Small intestine (tissue), 7 donors: ENCODE measurements around the gene ETHE1. TPM values are rescaled to one million over a fixed set of nuclear protein-coding genes. Genes with fewer than 3 reads are reported as not detected.

Experiments
- DNase-seq, 2 donors: peaks; one replicate each; pipeline versions ENCODE4 v3.0.0 to v3.0.0-alpha.2; 2013
- FAIRE-seq: peaks from 2 replicates; lab custom pipeline; 2012; peaks lifted over from hg19 to GRCh38; lab: Jason Lieb, UNC
- H3K27ac ChIP-seq, 3 donors: one replicate each; pipeline ENCODE4 v1.5.1; 2013; ENCODE audit warnings: low read length in 2 of 3, mild to moderate bottlenecking in 2 of 3, control low read depth in 1 of 3, inconsistent platforms in 1 of 3, low read depth in 1 of 3, moderate library complexity in 1 of 3
- H3K27me3 ChIP-seq, 3 donors: one replicate each; pipeline ENCODE4 v1.6.1; 2013; ENCODE audit warnings: low read length in 3 of 3, inconsistent platforms in 1 of 3; ENCODE audit not compliant: control insufficient read depth in 3 of 3, insufficient read depth in 3 of 3
- H3K36me3 ChIP-seq, 3 donors: one replicate each; pipeline ENCODE4 v1.6.1; 2013; ENCODE audit warnings: low read length in 3 of 3, inconsistent platforms in 1 of 3, low read depth in 1 of 3, mild to moderate bottlenecking in 1 of 3, moderate library complexity in 1 of 3; ENCODE audit not compliant: control insufficient read depth in 3 of 3, insufficient read depth in 2 of 3
- H3K4me1 ChIP-seq, 3 donors: one replicate each; pipeline ENCODE4 v1.6.1; 2013; ENCODE audit warnings: low read length in 2 of 3, inconsistent platforms in 1 of 3, low read depth in 1 of 3, mild to moderate bottlenecking in 1 of 3, moderate library complexity in 1 of 3; ENCODE audit not compliant: control insufficient read depth in 3 of 3, insufficient read depth in 2 of 3
- H3K4me3 ChIP-seq, 3 donors: one replicate each; pipeline ENCODE4 v1.5.1; 2013; ENCODE audit warnings: low read length in 3 of 3, control low read depth in 1 of 3, inconsistent platforms in 1 of 3, low read depth in 1 of 3, mild to moderate bottlenecking in 1 of 3, moderate library complexity in 1 of 3
- H3K9me3 ChIP-seq, 2 donors: one replicate each; pipeline ENCODE4 v1.6.1; 2013; ENCODE audit warnings: low read depth in 1 of 2, low read length in 1 of 2; ENCODE audit not compliant: control insufficient read depth in 2 of 2, insufficient read depth in 1 of 2
- WGBS, 3 donors: extraction: QIAGEN DNeasy Blood & Tissue Kit; methylation state at CpG; one replicate each; pipeline ENCODE4 v1.1.7; 2013; 5-methylcytosine and 5-hydroxymethylcytosine counted together
- polyA plus RNA-seq, 4 donors: library from polyadenylated mRNA; stranded (reverse) in 3 of 4; unstranded in 1 of 4; fragments of 200-250 nt in 3 of 4; fragments of 120-200 nt in 1 of 4; gene quantifications; one replicate each; pipeline versions ENCODE4 v1.2.1 to v1.2.3, GENCODE V29; 2013
- donor health status: healthy with polysubstance abuse.
- donor health status: control.
- donor health status: control.
- donor health status: Bipolar disorder and iron deficiency.
- donor health status: healthy.

Gene ETHE1
- polyA plus RNA-seq, 4 donors: 118 to 164 (median 129) TPM

DNA sequence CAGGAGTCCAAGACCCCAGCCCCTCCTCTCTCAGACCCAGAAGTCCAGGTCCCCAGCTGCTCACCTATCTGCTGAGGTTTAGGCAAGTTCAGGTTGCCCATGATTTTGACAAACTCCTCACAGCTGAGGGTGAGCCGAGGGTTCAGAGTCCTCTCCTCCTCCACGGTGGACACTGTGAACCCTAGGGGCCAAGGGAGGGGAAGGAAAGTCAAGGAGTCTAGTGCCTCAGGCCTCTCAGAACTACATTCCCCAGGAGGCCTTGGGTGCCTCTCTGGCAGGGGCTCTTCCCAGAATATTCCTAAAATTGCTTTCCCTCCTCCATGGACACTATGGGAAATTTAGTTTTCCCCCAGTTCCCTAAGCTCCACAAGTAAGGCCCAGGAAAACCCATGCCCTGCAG, 19.1 kb downstream of the ETHE1 start:
- DNase-seq (peak; percentile 43 to 70), FAIRE-seq (no peak)
- H3K27ac ChIP-seq: peak overlapping the region in 1 of 3 donors; percentile 50
- 31 to 54% (median 39%) methylated on average over 2 of the region's 2 CpGs for WGBS, 3 donors
- no peaks in the 10 kb centered on the region for H3K27me3 ChIP-seq
- peaks cover 9 to 39% (median 9%) of the 10 kb centered on the region in 3 donors for H3K36me3 ChIP-seq
- no peaks in the 10 kb centered on the region for H3K9me3 ChIP-seq
- peaks cover 0 to 13% (median 6%) of the 10 kb centered on the region in 3 donors for H3K4me1 ChIP-seq
- peak overlapping the region in 1 of 3 donors; percentile 28 for H3K4me3 ChIP-seq

DNA sequence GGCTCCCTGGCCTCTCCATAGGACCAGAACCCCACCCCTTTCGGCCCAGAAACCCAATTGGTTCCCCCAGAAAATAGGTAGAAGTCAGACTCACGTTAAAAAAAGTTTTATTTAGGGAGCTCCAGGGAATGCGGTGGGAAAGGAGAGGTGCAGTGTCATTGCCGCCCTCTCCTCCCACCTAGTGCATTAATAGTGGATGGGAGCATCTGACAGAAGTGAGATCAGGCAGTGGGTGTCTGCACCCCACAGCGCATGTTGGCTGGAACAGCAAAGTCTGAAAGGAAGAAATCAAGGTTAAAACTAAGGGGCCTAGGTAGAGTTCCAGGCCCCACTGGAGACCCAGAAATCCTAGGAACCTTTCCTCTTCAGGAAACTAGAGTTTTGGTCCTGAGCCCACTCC, 20.4 kb downstream of the ETHE1 start:
- Histone ChIP-seq H3K9me3 (no peaks in the 10 kb centered on the region), H3K27ac (no peak overlapping the region), H3K4me1 (peaks cover 0 to 23% (median 6%) of the 10 kb centered on the region in 3 donors), H3K36me3 (peaks cover 9 to 48% (median 9%) of the 10 kb centered on the region in 3 donors), H3K4me3 (no peak overlapping the region), H3K27me3 (no peaks in the 10 kb centered on the region)
- FAIRE-seq: no peak
- 88 to 91% (median 91%) methylated on average over 5 of the region's 5 CpGs for WGBS, 3 donors
- DNase-seq: no peak

DNA sequence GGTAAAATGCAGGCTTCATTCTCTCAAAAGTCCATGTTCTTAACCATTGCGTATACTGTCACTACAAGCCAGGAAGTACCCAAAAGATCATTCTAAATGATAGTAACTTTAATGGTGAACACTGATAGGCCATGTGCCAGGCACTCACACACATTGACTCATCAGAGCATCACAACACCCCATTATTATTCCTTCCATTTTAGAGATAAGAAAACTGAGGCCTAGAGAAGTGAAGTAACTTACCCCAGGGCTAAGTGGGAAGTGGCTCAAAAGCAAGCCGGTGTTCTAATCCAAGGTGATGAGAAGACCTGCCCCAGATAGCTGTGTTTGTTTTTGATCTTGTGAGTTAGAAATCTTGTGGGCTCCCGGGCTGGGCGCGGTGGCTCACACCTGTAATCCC, 21.1 kb downstream of the ETHE1 start:
- H3K9me3 ChIP-seq: no peaks in the 10 kb centered on the region
- H3K36me3 ChIP-seq: peaks cover 5 to 46% (median 9%) of the 10 kb centered on the region in 3 donors
- no peak overlapping the region for H3K4me3 ChIP-seq
- FAIRE-seq (no peak), DNase-seq (no peak)
- H3K27me3 ChIP-seq: no peaks in the 10 kb centered on the region
- H3K4me1 ChIP-seq: peaks cover 0 to 23% (median 6%) of the 10 kb centered on the region in 3 donors
- H3K27ac ChIP-seq: no peak overlapping the region
- 90 to 95% (median 91%) methylated on average over 5 of the region's 5 CpGs for WGBS, 3 donors

DNA sequence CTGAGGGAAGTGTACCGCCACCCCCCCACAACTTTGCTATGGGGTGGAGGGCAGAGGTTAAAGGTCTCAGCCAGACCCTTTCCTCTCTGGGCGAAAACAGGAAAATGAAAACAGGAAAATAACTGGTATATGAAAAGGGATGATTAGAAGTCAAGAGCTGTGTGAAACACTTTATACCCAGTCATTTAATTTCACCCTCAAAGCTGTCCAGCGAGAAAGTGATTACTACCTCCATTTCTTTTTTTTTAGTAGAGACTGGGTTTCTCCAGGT, 21.9 kb downstream of the ETHE1 start:
- H3K4me1 ChIP-seq: peaks cover 0 to 23% (median 6%) of the 10 kb centered on the region in 3 donors
- H3K36me3 ChIP-seq: peaks cover 2 to 42% (median 6%) of the 10 kb centered on the region in 3 donors
- DNase-seq: no peak
- H3K4me3 ChIP-seq: peak overlapping the region in 1 of 3 donors; percentile 88
- H3K9me3 ChIP-seq: no peaks in the 10 kb centered on the region
- no peak for FAIRE-seq
- 51 to 72% (median 59%) methylated on average over 3 of the region's 3 CpGs for WGBS, 3 donors
- no peaks in the 10 kb centered on the region for H3K27me3 ChIP-seq
- peak overlapping the region; percentile 45 to 97 (median 63) for H3K27ac ChIP-seq

DNA sequence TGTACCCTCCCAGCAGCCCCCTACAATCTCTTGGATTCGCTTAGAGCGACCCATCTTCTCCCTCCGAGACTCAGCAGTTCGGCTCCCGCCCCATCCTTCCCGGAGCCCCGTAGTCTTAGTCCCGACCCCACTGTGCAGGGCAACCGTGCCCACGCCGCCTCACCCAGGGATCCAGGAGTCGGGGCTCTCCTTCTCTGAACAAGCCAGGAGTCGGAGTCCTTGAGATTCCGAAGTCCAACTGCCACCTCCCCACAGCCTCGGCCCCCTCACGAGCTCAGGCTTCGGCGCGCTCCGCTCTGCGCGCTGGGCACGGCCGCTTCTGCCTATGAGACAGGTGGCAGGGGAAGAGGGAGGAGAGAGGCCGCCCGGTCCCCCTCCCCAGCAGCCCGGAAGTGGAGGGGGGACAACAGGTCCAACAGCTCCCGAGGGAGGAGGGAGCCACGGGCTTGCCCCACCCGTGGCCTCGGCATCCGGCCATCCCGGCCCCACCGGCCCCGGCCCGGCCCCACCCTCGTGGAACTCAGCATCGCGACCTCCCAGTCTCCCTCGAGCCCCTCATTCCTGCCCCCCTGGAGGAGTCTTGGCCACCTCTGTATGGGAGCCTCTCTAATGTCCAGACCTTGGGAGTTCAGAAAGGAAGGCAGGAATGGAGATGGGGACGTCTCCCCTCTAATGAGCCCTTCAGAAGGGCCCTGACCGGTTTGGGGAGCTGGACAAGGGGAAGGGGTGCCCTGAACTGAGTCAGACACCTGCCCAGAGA, 22.4 kb downstream of the ETHE1 start, which contains the start of gene PHLDB3:
TSS of gene PHLDB3 (minus strand) at position 321 of the 760 bp plus-strand sequence. CDS start 628 bp downstream, outside the sequence.
- FAIRE-seq (no peak), DNase-seq (peak; percentile 61 to 81)
- peak within 1 kb of the TSS; percentile 69 to 93 (median 71) for H3K4me3 ChIP-seq
- no peaks in the 10 kb centered on the region for H3K27me3 ChIP-seq
- H3K27ac ChIP-seq: peak within 1 kb of the TSS; percentile 80 to 97 (median 88)
- WGBS, 3 donors: 1 to 2% (median 1%) methylated on average over 39 to 42 of the region's 42 CpGs
- peaks cover 0 to 38% (median 6%) of the 10 kb centered on the region in 3 donors for H3K36me3 ChIP-seq
- no peaks in the 10 kb centered on the region for H3K9me3 ChIP-seq
- peaks cover 0 to 23% (median 6%) of the 10 kb centered on the region in 3 donors for H3K4me1 ChIP-seq

DNA sequence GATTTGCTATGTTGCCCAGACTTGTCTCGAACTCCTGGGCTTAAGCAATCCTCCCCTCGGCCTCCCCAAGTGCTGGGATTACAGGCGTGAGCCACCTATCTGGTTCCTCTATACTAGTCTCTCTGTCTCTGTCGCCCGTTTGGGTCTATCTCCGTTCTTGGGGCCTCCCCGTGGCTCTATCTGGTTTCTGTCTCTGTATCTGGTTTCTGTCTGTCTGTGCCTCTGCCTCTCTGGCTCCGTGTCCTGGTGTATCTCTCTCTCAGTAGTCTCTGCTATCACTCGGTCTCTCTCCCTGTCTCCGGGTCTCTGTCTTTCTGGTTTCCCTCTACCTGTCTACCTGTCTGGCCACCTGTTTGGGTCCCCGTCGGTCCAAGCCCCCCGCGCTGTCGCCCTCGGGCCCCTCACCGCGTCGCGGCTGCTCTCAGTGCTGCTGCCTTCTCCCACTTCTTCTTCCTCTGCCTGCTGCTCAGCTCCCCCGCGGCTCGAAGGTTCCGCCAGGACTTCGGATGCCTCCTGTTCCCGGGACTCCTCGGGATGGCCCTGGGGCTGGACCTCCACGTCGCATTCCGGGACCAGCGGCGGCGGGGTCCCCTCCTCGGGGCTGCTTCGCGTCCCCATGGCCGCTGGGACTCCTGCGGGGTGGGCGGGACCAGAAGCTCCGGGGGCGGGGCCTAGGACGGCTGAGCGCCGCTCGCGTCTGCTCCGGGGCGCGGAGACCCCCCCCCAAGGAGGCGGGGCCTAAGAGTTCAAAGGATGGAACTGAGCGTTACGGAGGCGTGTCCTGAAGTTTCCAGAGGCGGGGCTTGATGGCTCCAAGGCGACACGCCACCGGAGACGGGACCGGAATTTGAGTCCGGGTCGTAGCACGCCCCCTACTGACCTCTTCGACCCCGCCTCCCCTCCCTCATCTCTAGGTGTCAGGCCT, 23.2 kb downstream of the ETHE1 start:
- no peak for FAIRE-seq
- Histone ChIP-seq H3K27ac (peak overlapping the region; percentile 80 to 97 (median 88)), H3K9me3 (no peaks in the 10 kb centered on the region), H3K4me3 (peak overlapping the region; percentile 69 to 93 (median 71)), H3K4me1 (peaks cover 0 to 30% (median 6%) of the 10 kb centered on the region in 3 donors), H3K27me3 (no peaks in the 10 kb centered on the region), H3K36me3 (peaks cover 0 to 43% (median 4%) of the 10 kb centered on the region in 3 donors)
- peak; percentile 96 to 98 for DNase-seq
- WGBS, 3 donors: 1% methylated on average over 59 to 64 of the region's 64 CpGs

DNA sequence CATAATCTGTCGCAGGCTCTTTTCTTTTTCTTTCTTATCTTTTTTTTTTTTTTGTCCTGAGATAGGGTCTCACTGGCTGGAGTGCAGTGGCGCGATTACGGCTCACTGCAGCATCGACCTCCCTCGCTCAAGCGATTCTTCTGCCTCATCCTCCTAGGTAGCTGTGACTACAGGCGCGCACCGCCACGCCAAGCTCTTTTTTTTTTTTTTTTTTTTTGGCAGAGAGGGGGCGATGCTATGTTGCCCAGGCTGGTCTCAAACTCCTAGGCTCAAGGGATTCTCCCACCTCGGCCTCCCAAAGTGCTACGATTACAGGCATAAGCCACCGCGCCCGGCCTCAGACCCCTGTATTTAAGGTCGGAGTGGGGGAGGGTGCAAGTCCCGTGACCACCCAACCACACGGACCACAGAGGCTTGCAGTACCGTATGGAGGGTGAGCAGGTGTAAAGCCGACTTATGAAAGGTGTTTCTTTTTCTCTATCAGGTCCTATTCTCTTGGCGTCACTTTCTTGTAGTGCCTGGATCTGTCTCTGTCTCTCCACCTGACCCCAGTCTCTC, 24.5 kb downstream of the ETHE1 start:
- H3K27me3 ChIP-seq: no peaks in the 10 kb centered on the region
- WGBS, 3 donors: 86 to 93% (median 91%) methylated on average over 21 to 23 of the region's 23 CpGs
- H3K36me3 ChIP-seq: peaks cover 0 to 40% (median 0%) of the 10 kb centered on the region in 3 donors
- H3K4me3 ChIP-seq: peak overlapping the region in 1 of 3 donors; percentile 93
- peaks cover 0 to 25% (median 6%) of the 10 kb centered on the region in 3 donors for H3K4me1 ChIP-seq
- H3K27ac ChIP-seq: peak overlapping the region in 1 of 3 donors; percentile 97
- H3K9me3 ChIP-seq: no peaks in the 10 kb centered on the region
- FAIRE-seq (no peak), DNase-seq (peak in 1 of 2 donors; percentile 13)
